ENCODE measurements around the gene NWD2. TPM values are rescaled to one million over a fixed set of nuclear protein-coding genes. Genes with fewer than 3 reads are reported as not detected.
A peak's percentile ranks its signal among the peaks of the same experiment; 100 is the strongest.

Gene NWD2
- total RNA-seq, 3 donors from 2014 or later: 0.95 to 1.4 (median 1.3) TPM

- H3K4me1 ChIP-seq (ENCODE audit: low read depth): peaks cover 11% of the 10 kb centered on the region
- H3K4me3 ChIP-seq: no peak overlapping the region
- TF ChIP-seq CTCF (IDR thresholded peaks at IDR 0.05): no peak
- ATAC-seq: peak; percentile 49
- no peaks in the 10 kb centered on the region for H3K9me3 ChIP-seq
- intact Hi-C loops (cut with DNase I, micrococcal nuclease): no loop called here
- H3K36me3 ChIP-seq (ENCODE audit: low read depth): no peaks in the 10 kb centered on the region
- DNase-seq: no peak
These were observed 194.2 kb downstream of the NWD2 start for GRCh38 chr4:37438564-37439279.

- TF ChIP-seq CTCF (IDR thresholded peaks at IDR 0.05): no peak
- ATAC-seq (peak; percentile 49), DNase-seq (no peak)
- H3K9me3 ChIP-seq: no peaks in the 10 kb centered on the region
- peaks cover 11% of the 10 kb centered on the region for H3K4me1 ChIP-seq (ENCODE audit: low read depth)
- H3K4me3 ChIP-seq: no peak overlapping the region
- no peaks in the 10 kb centered on the region for H3K36me3 ChIP-seq (ENCODE audit: low read depth)
- intact Hi-C loops (cut with DNase I, micrococcal nuclease): no loop called here
These were observed 195.4 kb downstream of the NWD2 start for GRCh38 chr4:37439809-37440474.

GRCh38 chr4:37440501-37440900, 196.0 kb downstream of the NWD2 start:
- ATAC-seq: no peak
- Histone ChIP-seq H3K4me1 (ENCODE audit: low read depth) (peaks cover 11% of the 10 kb centered on the region), H3K9me3 (no peaks in the 10 kb centered on the region), H3K4me3 (no peak overlapping the region), H3K36me3 (ENCODE audit: low read depth) (no peaks in the 10 kb centered on the region)
- intact Hi-C loops (cut with DNase I, micrococcal nuclease): no loop called here
- TF ChIP-seq CTCF (IDR thresholded peaks at IDR 0.05): no peak
- DNase-seq: no peak

DNA sequence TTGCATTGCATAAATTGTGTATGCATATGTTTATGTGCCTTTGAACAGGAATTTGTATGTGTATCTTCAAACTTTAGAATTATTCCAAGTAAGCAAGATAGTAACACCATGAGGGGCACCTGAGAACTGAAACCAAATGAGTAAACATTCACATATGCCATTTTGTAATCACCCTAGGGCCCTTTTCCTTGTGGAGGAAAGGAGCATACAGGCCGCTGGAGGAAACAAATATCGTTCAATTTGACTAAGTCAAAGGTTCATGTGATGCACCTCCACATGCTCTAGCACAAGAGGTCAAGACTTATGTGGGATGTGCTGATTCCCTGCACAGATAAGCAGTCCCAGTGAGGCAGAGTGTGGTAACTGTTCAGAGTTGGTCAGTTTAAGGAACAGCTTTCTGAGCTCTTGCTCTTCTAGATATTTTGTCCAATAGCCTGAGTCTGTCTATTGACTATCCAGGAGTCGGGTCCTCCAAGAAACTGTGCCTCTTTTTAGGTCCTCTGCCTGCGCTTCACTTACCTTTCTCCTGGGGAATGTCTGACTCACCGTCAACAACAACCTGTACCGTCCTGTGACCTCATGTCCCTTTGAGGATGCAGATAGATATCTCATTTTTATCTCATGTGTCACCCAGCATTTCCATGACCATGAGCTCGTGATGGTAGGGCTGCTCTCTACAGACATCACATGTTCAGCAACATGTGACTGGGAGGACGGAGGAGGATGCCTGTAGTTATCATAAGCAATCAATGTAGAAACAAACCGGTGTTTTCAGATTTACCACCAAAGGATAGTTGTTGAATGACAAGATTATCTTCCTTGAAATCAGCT, 196.9 kb downstream of the NWD2 start:
- Histone ChIP-seq H3K9me3 (no peaks in the 10 kb centered on the region), H3K36me3 (ENCODE audit: low read depth) (no peaks in the 10 kb centered on the region), H3K4me3 (no peak overlapping the region), H3K4me1 (ENCODE audit: low read depth) (peaks cover 11% of the 10 kb centered on the region)
- no peak for TF ChIP-seq CTCF (IDR thresholded peaks at IDR 0.05)
- ATAC-seq (peak; percentile 81), DNase-seq (peak in 1 of 3 donors; percentile 50)
- intact Hi-C loops (cut with DNase I, micrococcal nuclease): no loop called here

DNA sequence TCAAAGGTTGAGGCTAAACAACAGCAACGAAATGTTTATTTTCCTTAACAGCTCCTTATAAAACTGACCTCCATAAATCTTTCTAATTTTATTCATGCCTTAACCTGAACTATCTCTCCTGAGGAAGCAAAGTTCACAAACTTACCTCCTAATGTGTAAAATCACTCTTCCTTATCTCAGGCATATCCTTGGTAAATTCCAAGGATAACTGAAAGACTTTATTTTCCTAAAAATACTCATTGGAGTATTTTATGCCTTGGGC, 197.4 kb downstream of the NWD2 start:
- TF ChIP-seq CTCF (IDR thresholded peaks at IDR 0.05): no peak
- ATAC-seq: peak; percentile 53
- intact Hi-C loops (cut with DNase I, micrococcal nuclease): no loop called here

More for the DNA sequence above, 197.4 kb downstream of the NWD2 start:
- no peak for DNase-seq
- Histone ChIP-seq H3K4me1 (ENCODE audit: low read depth) (peaks cover 11% of the 10 kb centered on the region), H3K9me3 (no peaks in the 10 kb centered on the region), H3K4me3 (no peak overlapping the region), H3K36me3 (ENCODE audit: low read depth) (no peaks in the 10 kb centered on the region)

Measured in mucosa of descending colon (tissue), 3 donors.